ENCODE data around the gene SNX27. TPM values are rescaled to one million over a fixed set of nuclear protein-coding genes. Genes with fewer than 3 reads are reported as not detected.
A peak's percentile ranks its signal among the peaks of the same experiment; 100 is the strongest.

The SNX27 gene
- total RNA-seq, 2 donors from 2014 or later: 33.6 to 36.3 TPM

GRCh38 chr1:151711044-151711800, 99.4 kb downstream of the SNX27 start:
- Mint-ChIP-seq H3K36me3 (ENCODE audit: low read depth) (no peaks in the 10 kb centered on the region), H3K27ac (no peak overlapping the region), H3K9me3 (no peaks in the 10 kb centered on the region), H3K4me1 (no peaks in the 10 kb centered on the region), H3K27me3 (peaks cover 16% of the 10 kb centered on the region), H3K4me3 (no peak overlapping the region)
- ATAC-seq (replicated peaks): no peak

- H3K9me3 Mint-ChIP-seq: no peaks in the 10 kb centered on the region
- no peak for ATAC-seq (replicated peaks)
- H3K27ac Mint-ChIP-seq: no peak overlapping the region
- H3K36me3 Mint-ChIP-seq (ENCODE audit: low read depth): no peaks in the 10 kb centered on the region
- peaks cover 3% of the 10 kb centered on the region for H3K4me1 Mint-ChIP-seq
- no peak overlapping the region for H3K4me3 Mint-ChIP-seq
- peaks cover 20% of the 10 kb centered on the region for H3K27me3 Mint-ChIP-seq
Measured at GRCh38 chr1:151711951-151712350, 100.1 kb downstream of the SNX27 start.

- Mint-ChIP-seq H3K9me3 (no peaks in the 10 kb centered on the region), H3K4me1 (peaks cover 7% of the 10 kb centered on the region), H3K27me3 (peaks cover 30% of the 10 kb centered on the region), H3K4me3 (no peak overlapping the region), H3K36me3 (ENCODE audit: low read depth) (no peaks in the 10 kb centered on the region), H3K27ac (no peak overlapping the region)
- ATAC-seq (replicated peaks): no peak
Measured at GRCh38 chr1:151713044-151713443, 101.2 kb downstream of the SNX27 start.

GRCh38 chr1:151713874-151714273, 102.0 kb downstream of the SNX27 start:
- Mint-ChIP-seq H3K27ac (no peak overlapping the region), H3K36me3 (ENCODE audit: low read depth) (no peaks in the 10 kb centered on the region), H3K4me1 (peaks cover 7% of the 10 kb centered on the region), H3K27me3 (peaks cover 37% of the 10 kb centered on the region), H3K9me3 (no peaks in the 10 kb centered on the region), H3K4me3 (no peak overlapping the region)
- no peak for ATAC-seq (replicated peaks)

- ATAC-seq (replicated peaks): no peak
- Mint-ChIP-seq H3K4me3 (no peak overlapping the region), H3K27ac (no peak overlapping the region), H3K9me3 (no peaks in the 10 kb centered on the region), H3K36me3 (ENCODE audit: low read depth) (no peaks in the 10 kb centered on the region), H3K27me3 (peaks cover 44% of the 10 kb centered on the region), H3K4me1 (peaks cover 7% of the 10 kb centered on the region)
Measured at GRCh38 chr1:151714820-151715725, 103.2 kb downstream of the SNX27 start.

GRCh38 chr1:151715726-151716404, 104.0 kb downstream of the SNX27 start:
- H3K4me3 Mint-ChIP-seq: no peak overlapping the region
- H3K27me3 Mint-ChIP-seq: peaks cover 51% of the 10 kb centered on the region
- H3K9me3 Mint-ChIP-seq: no peaks in the 10 kb centered on the region
- peaks cover 7% of the 10 kb centered on the region for H3K4me1 Mint-ChIP-seq
- no peak overlapping the region for H3K27ac Mint-ChIP-seq
- peak; percentile 24 for ATAC-seq (replicated peaks)
- H3K36me3 Mint-ChIP-seq (ENCODE audit: low read depth): no peaks in the 10 kb centered on the region

GRCh38 chr1:151716405-151716762, 104.5 kb downstream of the SNX27 start:
- Mint-ChIP-seq H3K4me1 (peaks cover 7% of the 10 kb centered on the region), H3K36me3 (ENCODE audit: low read depth) (no peaks in the 10 kb centered on the region), H3K4me3 (no peak overlapping the region), H3K9me3 (no peaks in the 10 kb centered on the region), H3K27ac (no peak overlapping the region), H3K27me3 (peaks cover 51% of the 10 kb centered on the region)
- ATAC-seq (replicated peaks): no peak

GRCh38 chr1:151716771-151717631, 105.2 kb downstream of the SNX27 start, which contains the start of gene CELF3:
TSS of gene CELF3 (minus strand) at chr1:151716803. CDS start at chr1:151716020, 783 bp downstream.
- peak within 1 kb of the TSS; percentile 19 for H3K4me3 Mint-ChIP-seq
- ATAC-seq (replicated peaks): no peak
- no peaks in the 10 kb centered on the region for H3K36me3 Mint-ChIP-seq (ENCODE audit: low read depth)

GRCh38 chr1:151718011-151718431, 106.2 kb downstream of the SNX27 start:
- no peaks in the 10 kb centered on the region for H3K36me3 Mint-ChIP-seq (ENCODE audit: low read depth)
- peak overlapping the region; percentile 19 for H3K4me3 Mint-ChIP-seq
- no peak for ATAC-seq (replicated peaks)
- H3K27me3 Mint-ChIP-seq: peaks cover 51% of the 10 kb centered on the region
- no peak overlapping the region for H3K27ac Mint-ChIP-seq
- peaks cover 7% of the 10 kb centered on the region for H3K4me1 Mint-ChIP-seq
- H3K9me3 Mint-ChIP-seq: no peaks in the 10 kb centered on the region

More at GRCh38 chr1:151716771-151717631, 105.2 kb downstream of the SNX27 start, which contains the start of gene CELF3:
- Mint-ChIP-seq H3K27me3 (peaks cover 51% of the 10 kb centered on the region), H3K27ac (no peak within 1 kb of the TSS), H3K4me1 (peaks cover 7% of the 10 kb centered on the region), H3K9me3 (no peaks in the 10 kb centered on the region)

GRCh38 chr1:151718666-151719065, 106.8 kb downstream of the SNX27 start:
- Mint-ChIP-seq H3K9me3 (no peaks in the 10 kb centered on the region), H3K27me3 (peaks cover 51% of the 10 kb centered on the region), H3K36me3 (ENCODE audit: low read depth) (no peaks in the 10 kb centered on the region), H3K27ac (no peak overlapping the region), H3K4me1 (peaks cover 7% of the 10 kb centered on the region), H3K4me3 (no peak overlapping the region)
- no peak for ATAC-seq (replicated peaks)

GRCh38 chr1:151720125-151720524, 108.3 kb downstream of the SNX27 start:
- ATAC-seq (replicated peaks): no peak
- no peaks in the 10 kb centered on the region for H3K36me3 Mint-ChIP-seq (ENCODE audit: low read depth)
- peaks cover 51% of the 10 kb centered on the region for H3K27me3 Mint-ChIP-seq
- H3K9me3 Mint-ChIP-seq: no peaks in the 10 kb centered on the region
- peaks cover 7% of the 10 kb centered on the region for H3K4me1 Mint-ChIP-seq
- peak overlapping the region; percentile 66 for H3K4me3 Mint-ChIP-seq
- H3K27ac Mint-ChIP-seq: no peak overlapping the region

- Mint-ChIP-seq H3K9me3 (no peaks in the 10 kb centered on the region), H3K27me3 (peaks cover 49% of the 10 kb centered on the region), H3K27ac (no peak overlapping the region), H3K4me1 (peaks cover 7% of the 10 kb centered on the region), H3K4me3 (peak overlapping the region; percentile 66), H3K36me3 (ENCODE audit: low read depth) (no peaks in the 10 kb centered on the region)
- no peak for ATAC-seq (replicated peaks)
Measured at GRCh38 chr1:151720554-151720953, 108.7 kb downstream of the SNX27 start.

GRCh38 chr1:151720974-151721787, 109.3 kb downstream of the SNX27 start, which contains the start of gene RIIAD1:
TSS of gene RIIAD1 (plus strand) at chr1:151721522. CDS start at chr1:151721537, 15 bp downstream.
- no peaks in the 10 kb centered on the region for H3K36me3 Mint-ChIP-seq (ENCODE audit: low read depth)
- ATAC-seq (replicated peaks): peak; percentile 84
- peak within 1 kb of the TSS; percentile 66 for H3K4me3 Mint-ChIP-seq
- no peak within 1 kb of the TSS for H3K27ac Mint-ChIP-seq
- H3K9me3 Mint-ChIP-seq: no peaks in the 10 kb centered on the region
- H3K27me3 Mint-ChIP-seq: peaks cover 49% of the 10 kb centered on the region
- H3K4me1 Mint-ChIP-seq: peaks cover 7% of the 10 kb centered on the region

Measured in activated T-helper 17 cell treated with anti-CD3 and anti-CD28 coated beads, Interleukin-2, amount 50 U/mL, for 72 hours (primary cell).